Panc1 (cell line): Measurements from ENCODE around the gene WSCD1.

Source experiments
- POLR2AphosphoS5 ChIP-seq: IDR thresholded peaks from 2 replicates; pipeline ENCODE4 v1.6.1; 2012; ENCODE audit warnings: mild to moderate bottlenecking, low read depth, low read length, moderate library complexity
- SIN3A ChIP-seq: IDR thresholded peaks from 2 replicates; pipeline ENCODE4 v1.6.1; 2012; ENCODE audit warnings: low read depth, mild to moderate bottlenecking, low read length, moderate library complexity, borderline replicate concordance; ENCODE audit not compliant: insufficient read depth
- TCF7L2 ChIP-seq: IDR thresholded peaks from 2 replicates; pipeline ENCODE4 v1.6.1; 2011; ENCODE audit warnings: mild to moderate bottlenecking, low read depth, low read length, inconsistent platforms
- TF ChIP-seq, protein P1 (sequence below): fragments of 450-650 bp; IDR thresholded peaks from 2 replicates; pipeline ENCODE4 v1.5.1; 2017; ENCODE audit warnings: mild to moderate bottlenecking

DNA sequence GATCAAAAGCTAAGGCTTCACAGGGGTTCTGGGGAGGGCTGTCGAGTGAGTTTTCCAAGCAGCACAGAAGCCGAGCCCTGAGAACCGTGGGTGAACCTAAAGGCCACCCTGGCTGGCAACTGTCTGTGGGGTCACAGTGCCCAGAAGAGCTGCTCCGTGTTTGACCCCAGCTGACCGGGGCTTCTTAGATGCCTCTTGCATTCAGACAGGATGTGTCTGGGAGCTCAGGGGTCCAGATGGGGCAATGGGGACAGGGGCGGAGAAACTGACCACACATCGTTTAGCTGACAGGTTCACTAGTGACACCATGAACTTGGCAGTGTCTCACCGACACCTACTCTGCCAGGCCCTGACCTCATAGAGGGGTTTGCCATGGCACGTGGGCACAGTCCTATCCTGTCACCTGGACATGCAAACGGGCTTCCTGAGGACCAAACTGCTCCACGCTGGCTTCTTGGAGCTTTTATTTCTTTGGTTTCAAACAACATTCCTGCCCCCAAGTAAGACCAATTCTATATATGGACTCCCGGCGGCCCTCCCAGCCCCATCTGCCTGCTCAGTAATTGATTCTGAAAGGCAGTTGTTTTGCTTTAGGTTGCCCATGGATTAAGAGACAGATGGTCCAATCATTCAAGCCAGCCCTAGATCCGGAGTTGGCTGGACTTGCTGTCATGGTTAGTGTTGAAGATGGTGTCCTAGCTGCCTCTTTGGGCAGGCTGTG is 22.2 kb downstream of the WSCD1 start:
- TF ChIP-seq, protein P1, sequence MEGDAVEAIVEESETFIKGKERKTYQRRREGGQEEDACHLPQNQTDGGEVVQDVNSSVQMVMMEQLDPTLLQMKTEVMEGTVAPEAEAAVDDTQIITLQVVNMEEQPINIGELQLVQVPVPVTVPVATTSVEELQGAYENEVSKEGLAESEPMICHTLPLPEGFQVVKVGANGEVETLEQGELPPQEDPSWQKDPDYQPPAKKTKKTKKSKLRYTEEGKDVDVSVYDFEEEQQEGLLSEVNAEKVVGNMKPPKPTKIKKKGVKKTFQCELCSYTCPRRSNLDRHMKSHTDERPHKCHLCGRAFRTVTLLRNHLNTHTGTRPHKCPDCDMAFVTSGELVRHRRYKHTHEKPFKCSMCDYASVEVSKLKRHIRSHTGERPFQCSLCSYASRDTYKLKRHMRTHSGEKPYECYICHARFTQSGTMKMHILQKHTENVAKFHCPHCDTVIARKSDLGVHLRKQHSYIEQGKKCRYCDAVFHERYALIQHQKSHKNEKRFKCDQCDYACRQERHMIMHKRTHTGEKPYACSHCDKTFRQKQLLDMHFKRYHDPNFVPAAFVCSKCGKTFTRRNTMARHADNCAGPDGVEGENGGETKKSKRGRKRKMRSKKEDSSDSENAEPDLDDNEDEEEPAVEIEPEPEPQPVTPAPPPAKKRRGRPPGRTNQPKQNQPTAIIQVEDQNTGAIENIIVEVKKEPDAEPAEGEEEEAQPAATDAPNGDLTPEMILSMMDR = no peak
- TF ChIP-seq POLR2AphosphoS5 (no peak), TCF7L2 (no peak), SIN3A (no peak)
